Lower leg skin (tissue), 3 donors: ENCODE measurements around the gene ATP8A2.

ENCODE experiments used
- CTCF ChIP-seq, 3 donors: fragments of 450-650 bp; IDR thresholded peaks; one replicate each; pipeline ENCODE4 v1.5.1; 2016; ENCODE audit warnings: antibody characterized with exemption in 3 of 3, mild to moderate bottlenecking in 3 of 3, moderate library complexity in 2 of 3
- POLR2A ChIP-seq, 2 donors: fragments of 450-650 bp; IDR thresholded peaks; one replicate each; pipeline ENCODE4 v1.6.1; 2016 to 2017; ENCODE audit warnings: antibody characterized with exemption in 2 of 2, mild to moderate bottlenecking in 1 of 2, moderate library complexity in 1 of 2

- no peak for TF ChIP-seq CTCF (IDR thresholded peaks at IDR 0.05)
- no peak for TF ChIP-seq POLR2A (IDR thresholded peaks at IDR 0.05)
These were observed 7.2 kb downstream of the ATP8A2 start for GRCh38 chr13:25379011-25379410.
